Measurements from ENCODE around the gene RFXAP.

DNA sequence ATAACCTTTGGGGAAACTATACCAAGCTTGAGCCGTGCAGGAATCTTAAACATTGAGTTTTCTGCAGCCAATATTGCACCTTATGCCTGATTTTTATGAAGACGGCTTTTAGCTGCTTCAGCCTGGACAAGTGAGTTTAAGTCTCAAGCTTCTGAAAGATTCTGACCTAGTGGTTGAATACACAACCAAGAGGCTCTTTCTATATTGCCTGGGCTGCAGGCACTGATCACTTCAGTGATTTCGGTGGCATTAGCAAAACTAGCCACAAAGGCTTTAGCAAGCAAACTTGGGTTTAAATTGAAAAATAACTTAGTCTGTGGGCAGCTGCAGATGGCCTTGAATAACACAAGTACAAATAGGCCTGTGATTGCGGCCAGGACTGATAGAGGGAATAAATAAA lies 29.3 kb upstream of the RFXAP start:
- TF ChIP-seq YY1 (IDR thresholded peaks at IDR 0.05; ENCODE audit: low read depth) (no peak), TAF1 (IDR thresholded peaks at IDR 0.05; ENCODE audit: borderline replicate concordance, low read depth, low read length) (no peak), FOSL2 (IDR thresholded peaks at IDR 0.05; ENCODE audit: borderline replicate concordance, low read depth) (no peak), RFX5 (IDR thresholded peaks at IDR 0.05; ENCODE audit: low read length) (no peak), GABPA (IDR thresholded peaks at IDR 0.05; ENCODE audit: low read depth) (no peak), NRF1 (IDR thresholded peaks at IDR 0.05; ENCODE audit: low read depth, low read length) (no peak), RXRA (IDR thresholded peaks at IDR 0.05; ENCODE audit: borderline replicate concordance, low read depth) (no peak), EP300 (IDR thresholded peaks at IDR 0.05; ENCODE audit: borderline replicate concordance in 1 of 2, low read depth in 1 of 2, low read length in 1 of 2) (no peak), USF2 (IDR thresholded peaks at IDR 0.05; ENCODE audit: borderline replicate concordance, low read depth, low read length) (no peak), POLR2AphosphoS5 (IDR thresholded peaks at IDR 0.05; ENCODE audit: low read depth, low read length) (no peak), RCOR1 (IDR thresholded peaks at IDR 0.05; ENCODE audit: low read length) (no peak)
- TF ChIP-seq, protein P1, sequence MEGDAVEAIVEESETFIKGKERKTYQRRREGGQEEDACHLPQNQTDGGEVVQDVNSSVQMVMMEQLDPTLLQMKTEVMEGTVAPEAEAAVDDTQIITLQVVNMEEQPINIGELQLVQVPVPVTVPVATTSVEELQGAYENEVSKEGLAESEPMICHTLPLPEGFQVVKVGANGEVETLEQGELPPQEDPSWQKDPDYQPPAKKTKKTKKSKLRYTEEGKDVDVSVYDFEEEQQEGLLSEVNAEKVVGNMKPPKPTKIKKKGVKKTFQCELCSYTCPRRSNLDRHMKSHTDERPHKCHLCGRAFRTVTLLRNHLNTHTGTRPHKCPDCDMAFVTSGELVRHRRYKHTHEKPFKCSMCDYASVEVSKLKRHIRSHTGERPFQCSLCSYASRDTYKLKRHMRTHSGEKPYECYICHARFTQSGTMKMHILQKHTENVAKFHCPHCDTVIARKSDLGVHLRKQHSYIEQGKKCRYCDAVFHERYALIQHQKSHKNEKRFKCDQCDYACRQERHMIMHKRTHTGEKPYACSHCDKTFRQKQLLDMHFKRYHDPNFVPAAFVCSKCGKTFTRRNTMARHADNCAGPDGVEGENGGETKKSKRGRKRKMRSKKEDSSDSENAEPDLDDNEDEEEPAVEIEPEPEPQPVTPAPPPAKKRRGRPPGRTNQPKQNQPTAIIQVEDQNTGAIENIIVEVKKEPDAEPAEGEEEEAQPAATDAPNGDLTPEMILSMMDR (IDR thresholded peaks at IDR 0.05): no peak
